H1 (cell line): Measurements from ENCODE around the gene PGF.
"Not testable (repeated sequence)": the region's sequence is repeated elsewhere in the genome, so short reads cannot be mapped to it uniquely, and the experiment has no call there.

Experiments
- CTCF ChIP-seq, 3 experiments: IDR thresholded peaks; 1 replicate in 2 of 3; 2 replicates in 1 of 3; pipeline versions ENCODE4 v1.5.1 to v1.6.1; 2011; ENCODE audit warnings: low read length in 3 of 3, mild to moderate bottlenecking in 3 of 3, inconsistent platforms in 2 of 3, low read depth in 1 of 3, moderate library complexity in 1 of 3; ENCODE audit not compliant: insufficient read depth in 1 of 3; ENCODE audit errors: control extremely low read depth in 1 of 3
- EP300 ChIP-seq, 2 experiments: IDR thresholded peaks; 1 replicate in 1 of 2; 2 replicates in 1 of 2; pipeline ENCODE4 v1.6.1; 2011 to 2012; ENCODE audit warnings: low read depth in 2 of 2, low read length in 2 of 2, mild to moderate bottlenecking in 2 of 2, borderline replicate concordance in 1 of 2, inconsistent platforms in 1 of 2, moderate library complexity in 1 of 2
- POLR2AphosphoS5 ChIP-seq: IDR thresholded peaks from 2 replicates; pipeline ENCODE4 v1.6.1; 2011; ENCODE audit warnings: low read depth, low read length
- SP2 ChIP-seq: IDR thresholded peaks from 2 replicates; pipeline ENCODE4 v1.6.1; 2012; ENCODE audit warnings: mild to moderate bottlenecking, low read length, inconsistent platforms
- SRF ChIP-seq: IDR thresholded peaks from 2 replicates; pipeline ENCODE4 v1.6.1; 2011; ENCODE audit warnings: mild to moderate bottlenecking, low read depth, low read length, moderate library complexity
- ZNF274 ChIP-seq: IDR thresholded peaks from 2 replicates; pipeline ENCODE4 v1.7.0; 2012; ENCODE audit warnings: low read length, borderline replicate concordance; ENCODE audit errors: extremely low read depth

GRCh38 chr14:74994182-74994581 lies 38.8 kb upstream of the PGF start:
- not testable (repeated sequence) for TF ChIP-seq SRF; SP2; POLR2AphosphoS5; ZNF274; CTCF (IDR thresholded peaks at IDR 0.05; ENCODE audit: control extremely low read depth in 1 of 3, insufficient read depth in 1 of 3, low read depth in 1 of 3, low read length in 3 of 3); EP300 (IDR thresholded peaks at IDR 0.05; ENCODE audit: borderline replicate concordance in 1 of 2, low read depth in 2 of 2, low read length in 2 of 2)
